AG09309 (cell line): ENCODE results near the gene LMCD1.
A peak's percentile ranks its signal among the peaks of the same experiment; 100 is the strongest.

ENCODE experiments used
- DNase-seq: peaks from one replicate; pipeline ENCODE4 v3.0.0-alpha.2; 2010; ENCODE audit warnings: low read depth
- H3K4me3 ChIP-seq: 2 replicates; pipeline ENCODE4 v1.5.1; 2011; ENCODE audit warnings: mild to moderate bottlenecking, low read depth, low read length, moderate library complexity; ENCODE audit not compliant: control insufficient read depth
- TF ChIP-seq, protein P1 (sequence below): IDR thresholded peaks from 2 replicates; pipeline ENCODE4 v1.5.1; 2011; ENCODE audit warnings: mild to moderate bottlenecking, low read depth, low read length, inconsistent platforms; ENCODE audit not compliant: insufficient read depth, control insufficient read depth; ENCODE audit errors: missing control alignments

The LMCD1 gene

DNA sequence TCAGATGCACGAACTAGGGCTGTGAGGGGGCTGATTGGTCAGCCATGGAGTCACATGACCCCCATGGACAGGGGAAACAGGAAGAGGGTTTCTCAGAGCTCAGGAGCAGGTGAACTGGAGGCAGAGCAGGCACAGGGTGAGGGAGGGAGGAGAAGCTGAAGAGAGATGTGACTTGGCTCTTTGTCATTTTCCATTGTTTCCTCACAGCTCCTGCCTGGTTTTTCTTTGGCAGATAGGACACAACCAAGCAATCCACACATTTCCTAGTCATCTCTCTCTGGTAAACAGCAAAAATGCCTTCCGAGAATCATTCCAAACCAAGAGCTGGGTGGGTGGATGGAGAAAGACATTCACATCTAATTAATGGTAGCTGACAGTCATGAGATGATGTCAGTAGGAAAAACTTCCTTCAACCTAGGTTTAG lies 43.4 kb upstream of the LMCD1 start:
- TF ChIP-seq, protein P1, sequence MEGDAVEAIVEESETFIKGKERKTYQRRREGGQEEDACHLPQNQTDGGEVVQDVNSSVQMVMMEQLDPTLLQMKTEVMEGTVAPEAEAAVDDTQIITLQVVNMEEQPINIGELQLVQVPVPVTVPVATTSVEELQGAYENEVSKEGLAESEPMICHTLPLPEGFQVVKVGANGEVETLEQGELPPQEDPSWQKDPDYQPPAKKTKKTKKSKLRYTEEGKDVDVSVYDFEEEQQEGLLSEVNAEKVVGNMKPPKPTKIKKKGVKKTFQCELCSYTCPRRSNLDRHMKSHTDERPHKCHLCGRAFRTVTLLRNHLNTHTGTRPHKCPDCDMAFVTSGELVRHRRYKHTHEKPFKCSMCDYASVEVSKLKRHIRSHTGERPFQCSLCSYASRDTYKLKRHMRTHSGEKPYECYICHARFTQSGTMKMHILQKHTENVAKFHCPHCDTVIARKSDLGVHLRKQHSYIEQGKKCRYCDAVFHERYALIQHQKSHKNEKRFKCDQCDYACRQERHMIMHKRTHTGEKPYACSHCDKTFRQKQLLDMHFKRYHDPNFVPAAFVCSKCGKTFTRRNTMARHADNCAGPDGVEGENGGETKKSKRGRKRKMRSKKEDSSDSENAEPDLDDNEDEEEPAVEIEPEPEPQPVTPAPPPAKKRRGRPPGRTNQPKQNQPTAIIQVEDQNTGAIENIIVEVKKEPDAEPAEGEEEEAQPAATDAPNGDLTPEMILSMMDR: no peak
- peak; percentile 69 for DNase-seq
- H3K4me3 ChIP-seq: no peak overlapping the region

DNA sequence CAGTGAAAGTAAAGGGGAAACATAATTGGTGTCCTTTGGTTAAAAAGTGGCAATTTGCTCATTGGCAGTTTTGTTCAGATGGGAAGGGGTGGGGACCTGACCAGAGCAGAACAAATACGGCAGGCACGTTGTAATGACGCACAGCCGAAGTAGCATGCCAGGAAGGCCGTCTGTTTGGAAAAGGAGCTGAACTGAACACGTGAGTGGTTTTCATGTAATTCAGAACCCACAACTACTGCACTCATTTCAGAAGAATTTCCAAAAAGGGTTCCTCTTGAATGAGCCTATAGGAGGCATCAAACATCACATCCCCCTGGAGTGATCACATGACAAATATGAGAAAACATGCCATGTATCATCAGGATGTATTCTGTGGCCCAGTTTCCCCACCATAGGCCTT lies 42.9 kb upstream of the LMCD1 start:
- no peak overlapping the region for H3K4me3 ChIP-seq
- TF ChIP-seq, protein P1: no peak
- DNase-seq: peak; percentile 89

DNA sequence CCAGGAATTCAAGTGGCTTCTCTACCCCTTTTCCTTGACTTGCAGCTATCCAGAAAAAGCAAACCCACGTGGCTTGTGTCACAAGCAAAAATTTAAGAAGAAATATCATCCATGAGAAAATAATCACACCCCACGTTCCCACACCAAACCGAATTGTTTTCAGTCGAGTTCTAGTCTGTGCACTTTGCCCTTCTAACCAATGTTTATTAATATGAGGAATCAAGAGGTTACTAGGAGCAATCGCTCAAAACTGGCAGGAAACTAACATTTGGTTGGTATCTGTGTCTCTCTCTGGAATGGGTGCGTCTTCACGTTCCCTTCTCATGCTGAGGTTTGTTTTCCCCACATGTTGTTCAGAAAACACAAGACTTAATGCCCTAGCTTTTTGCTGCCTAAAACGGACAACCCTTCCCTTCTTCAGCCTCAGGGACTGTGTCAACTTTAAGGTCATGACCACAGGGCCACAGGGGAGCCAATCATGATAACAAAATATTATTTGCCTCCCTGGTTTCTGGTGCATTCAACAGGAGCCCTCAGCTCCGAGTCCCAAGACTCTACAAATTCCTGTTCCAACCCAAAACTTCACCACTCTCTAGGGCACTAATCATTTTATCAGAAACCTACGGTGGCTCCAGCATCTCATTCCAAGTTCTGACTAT lies 41.4 kb upstream of the LMCD1 start:
- no peak for DNase-seq
- TF ChIP-seq, protein P1: no peak
- H3K4me3 ChIP-seq: no peak overlapping the region

DNA sequence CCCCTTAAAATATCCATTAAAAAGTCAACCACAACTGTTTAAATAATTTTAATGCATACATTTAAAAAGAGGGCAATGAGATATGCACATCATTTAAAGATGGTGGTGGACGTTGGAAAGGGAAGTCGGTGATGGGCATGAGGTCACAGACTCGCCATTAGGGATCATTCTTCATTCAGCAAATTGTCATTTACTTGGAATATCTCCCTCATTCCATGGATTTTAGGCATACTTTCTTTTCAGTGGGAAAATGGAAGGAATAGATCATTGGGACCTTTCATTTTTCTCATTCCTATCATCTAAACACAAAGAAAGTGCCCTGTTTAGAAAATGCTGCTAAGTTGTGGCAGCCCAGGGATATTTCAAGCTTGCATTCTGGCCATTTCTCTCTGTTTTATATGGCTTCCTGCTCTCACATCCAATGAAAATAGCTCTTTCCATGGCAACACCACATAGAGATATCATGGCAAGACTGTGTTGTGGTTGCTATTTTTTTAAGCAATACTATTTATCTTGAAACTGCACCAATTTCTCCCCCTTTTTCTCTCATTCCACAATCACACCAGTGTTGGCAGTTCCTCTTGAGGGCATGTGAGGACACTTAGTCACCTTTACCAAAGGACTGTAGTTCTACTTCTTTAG lies 40.7 kb upstream of the LMCD1 start:
- no peak overlapping the region for H3K4me3 ChIP-seq
- TF ChIP-seq, protein P1: no peak
- peak; percentile 89 for DNase-seq

DNA sequence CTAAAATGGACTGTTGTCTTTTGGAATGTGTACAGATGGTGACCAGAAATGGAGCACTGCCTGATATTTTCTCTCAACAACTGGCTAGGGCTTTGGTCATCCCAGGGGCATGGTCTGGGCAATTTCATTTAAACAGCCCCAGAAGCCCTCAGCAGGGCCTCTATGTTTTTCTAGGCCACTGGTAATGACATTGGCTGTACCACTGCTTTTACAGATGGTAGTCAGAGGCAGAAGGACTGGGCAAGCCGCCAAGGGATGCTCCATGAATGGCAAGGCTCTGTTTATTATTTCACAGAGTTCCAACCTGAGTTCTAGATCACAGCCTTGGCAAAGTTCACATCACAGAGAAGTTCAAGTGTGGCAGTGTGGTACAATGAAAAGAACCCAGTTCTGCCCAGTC lies 37.0 kb upstream of the LMCD1 start:
- TF ChIP-seq, protein P1: no peak

DNA sequence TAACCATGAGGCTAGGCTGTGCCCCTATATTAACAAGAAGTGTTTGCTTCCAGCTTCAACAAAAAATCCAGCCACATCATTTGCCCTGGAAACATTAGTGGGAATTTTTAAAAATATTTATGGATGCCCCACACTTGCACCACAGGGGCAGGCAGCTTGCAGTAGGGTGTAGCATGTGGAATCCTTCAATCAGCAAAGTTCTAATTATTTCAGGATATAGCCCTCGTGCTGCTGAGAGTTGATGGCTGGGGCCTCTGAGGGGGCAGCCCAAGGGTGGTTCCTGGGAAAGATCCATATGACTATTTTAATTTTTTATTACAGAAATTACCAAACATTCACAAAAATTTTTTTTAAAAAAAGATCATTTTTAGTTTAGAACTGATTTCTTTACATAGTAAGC lies 35.1 kb upstream of the LMCD1 start:
- TF ChIP-seq, protein P1: no peak
- H3K4me3 ChIP-seq: no peak overlapping the region
- DNase-seq: no peak

More for the DNA sequence above, 37.0 kb upstream of the LMCD1 start:
- no peak for DNase-seq
- H3K4me3 ChIP-seq: no peak overlapping the region
